ENCODE data around the gene DNAH11. TPM values are rescaled to one million over a fixed set of nuclear protein-coding genes. Genes with fewer than 3 reads are reported as not detected.
A peak's percentile ranks its signal among the peaks of the same experiment; 100 is the strongest.

Gene DNAH11
- total and polyA plus RNA-seq, 2 of the 13 experiments (the other 11 are each of a cell fraction or from before 2014, with no cell fraction given) = not detected

GRCh38 chr7:21653623-21654022 lies 110.8 kb downstream of the DNAH11 start:
- Histone ChIP-seq H3K9ac (ENCODE audit: insufficient read depth, low read depth, low read length) (no peak overlapping the region), H3K4me2 (ENCODE audit: low read depth, low read length) (no peak overlapping the region), H3K9me3 (ENCODE audit: low read length) (no peaks in the 10 kb centered on the region), H3K79me2 (ENCODE audit: insufficient read depth, low read length) (no peaks in the 10 kb centered on the region), H3K27me3 (ENCODE audit: control insufficient read depth in 1 of 2, insufficient read depth in 2 of 2, low read length in 2 of 2) (no peaks in the 10 kb centered on the region; a peak in 1 of 5 replicates), H3K27ac (ENCODE audit: extremely low read length, insufficient read depth, low read length) (no peak overlapping the region), H2AFZ (ENCODE audit: low read length) (no peak overlapping the region), H4K20me1 (ENCODE audit: insufficient read depth, low read length) (no peaks in the 10 kb centered on the region), H3K4me1 (ENCODE audit: insufficient read depth, low read length) (no peaks in the 10 kb centered on the region), H3K4me3 (replicated peaks in 1 of 3; ENCODE audit: insufficient read depth in 1 of 3, low read depth in 2 of 3, low read length in 3 of 3) (no peak overlapping the region), H3K36me3 (replicated peaks in 1 of 2; ENCODE audit: control insufficient read depth in 1 of 2, insufficient read depth in 2 of 2, low read length in 2 of 2) (no peaks in the 10 kb centered on the region)
- ATAC-seq (no peak), FAIRE-seq (no peak), DNase-seq (ENCODE audit: low spot score) (no peak)
- ChIA-PET POLR2A (no interaction called here), CTCF (ENCODE audit: low intra/inter-chr PET ratio, low total read pairs) (no interaction called here)
- peak; percentile 35 to 55; a peak in 3 of 4 replicates for TF ChIP-seq MAFK (conservative IDR thresholded peaks at IDR 0.05 in 1 of 2, IDR thresholded peaks at IDR 0.05 in 1 of 2; ENCODE audit: low read length in 2 of 2)
- TF ChIP-seq MAFF (IDR thresholded peaks at IDR 0.05; ENCODE audit: low read depth, low read length) = 0 out of 2 replicates have a peak, but pooled peaks have one; percentile 15
- no peak for TF ChIP-seq PRDM4 (CRISPR knock-in tag; IDR thresholded peaks at IDR 0.05; ENCODE audit: borderline replicate concordance)
- intact Hi-C loops (cut with micrococcal nuclease; ENCODE audit: unreplicated experiment) = no loop called here
- BruUV-seq (replicated peaks) = no TSS peak
- WGBS (ENCODE audit: low lambda C conversion rate) = 18% methylated on average over 4 of the region's 4 CpGs
- in situ Hi-C loops (cut with HindIII; ENCODE audit: extremely low pct_ligation_motif_present, low pct_unique_long_range_greater_than_20kb) = no loop called here

GRCh38 chr7:21656081-21656480 lies 113.2 kb downstream of the DNAH11 start:
- FAIRE-seq = no peak
- POLR2A ChIA-PET = no interaction called here
- ATAC-seq = no peak
- TF ChIP-seq ZNF629 (CRISPR knock-in tag; conservative IDR thresholded peaks at IDR 0.05) (no peak), YEATS2 (CRISPR knock-in tag; IDR thresholded peaks at IDR 0.05; ENCODE audit: borderline replicate concordance) (no peak), GTF2F1 (IDR thresholded peaks at IDR 0.05; ENCODE audit: low read length) (no peak), KLF16 (CRISPR knock-in tag; IDR thresholded peaks at IDR 0.05) (no peak), ISX (CRISPR knock-in tag; conservative IDR thresholded peaks at IDR 0.05) (no peak), PATZ1 (CRISPR knock-in tag; IDR thresholded peaks at IDR 0.05) (no peak), PLSCR1 (CRISPR knock-in tag; IDR thresholded peaks at IDR 0.05; ENCODE audit: borderline replicate concordance) (no peak), ADNP (CRISPR knock-in tag; IDR thresholded peaks at IDR 0.05) (no peak), CENPBD1 (CRISPR knock-in tag; IDR thresholded peaks at IDR 0.05; ENCODE audit: borderline replicate concordance, low read depth) (no peak), ZNF713 (CRISPR knock-in tag; IDR thresholded peaks at IDR 0.05) (no peak), ZNF839 (CRISPR knock-in tag; IDR thresholded peaks at IDR 0.05; ENCODE audit: borderline replicate concordance) (no peak)

More at GRCh38 chr7:21656081-21656480, 113.2 kb downstream of the DNAH11 start:
- BruUV-seq (replicated peaks) = no TSS peak
- CTCF ChIA-PET (ENCODE audit: low intra/inter-chr PET ratio, low total read pairs) = no interaction called here
- H3K4me2 ChIP-seq (ENCODE audit: low read depth, low read length) = no peak overlapping the region
- H4K20me1 ChIP-seq (ENCODE audit: insufficient read depth, low read length) = no peaks in the 10 kb centered on the region
- no peaks in the 10 kb centered on the region for H3K79me2 ChIP-seq (ENCODE audit: insufficient read depth, low read length)
- intact Hi-C loops (cut with micrococcal nuclease; ENCODE audit: unreplicated experiment) (no loop called here), in situ Hi-C loops (cut with HindIII; ENCODE audit: extremely low pct_ligation_motif_present, low pct_unique_long_range_greater_than_20kb) (no loop called here)
- H3K27ac ChIP-seq (ENCODE audit: extremely low read length, insufficient read depth, low read length) = no peak overlapping the region
- no peak overlapping the region for H2AFZ ChIP-seq (ENCODE audit: low read length)
- 19% methylated on average over 5 of the region's 5 CpGs for WGBS (ENCODE audit: low lambda C conversion rate)
- DNase-seq (ENCODE audit: low spot score) = no peak
- H3K9me3 ChIP-seq (ENCODE audit: low read length) = 0 out of 2 replicates have a peak, but pooled peaks cover 3% of the 10 kb centered on the region
- no peaks in the 10 kb centered on the region for H3K36me3 ChIP-seq (replicated peaks in 1 of 2; ENCODE audit: control insufficient read depth in 1 of 2, insufficient read depth in 2 of 2, low read length in 2 of 2)
- no peak overlapping the region for H3K4me3 ChIP-seq (replicated peaks in 1 of 3; ENCODE audit: insufficient read depth in 1 of 3, low read depth in 2 of 3, low read length in 3 of 3)
- H3K9ac ChIP-seq (ENCODE audit: insufficient read depth, low read depth, low read length) = no peak overlapping the region
- H3K27me3 ChIP-seq (ENCODE audit: control insufficient read depth in 1 of 2, insufficient read depth in 2 of 2, low read length in 2 of 2) = no peaks in the 10 kb centered on the region; a peak in 1 of 5 replicates
- no peaks in the 10 kb centered on the region for H3K4me1 ChIP-seq (ENCODE audit: insufficient read depth, low read length)

All from HepG2 (cell line).